ENCODE results near the gene AIFM2.
"Not testable (repeated sequence)": the region's sequence is repeated elsewhere in the genome, so short reads cannot be mapped to it uniquely, and the experiment has no call there.

The AIFM2 gene

GRCh38 chr10:70145666-70146488, 13.3 kb upstream of the AIFM2 start:
- DNase-seq = no peak

- DNase-seq = no peak
Measured at GRCh38 chr10:70145166-70145665, 12.6 kb upstream of the AIFM2 start.

GRCh38 chr10:70144372-70145110, 11.9 kb upstream of the AIFM2 start:
- no peak for DNase-seq

- no peak for DNase-seq
Measured at GRCh38 chr10:70142555-70142954, 9.9 kb upstream of the AIFM2 start.

GRCh38 chr10:70140297-70140696, 7.7 kb upstream of the AIFM2 start:
- DNase-seq = no peak

GRCh38 chr10:70139997-70140250, 7.3 kb upstream of the AIFM2 start:
- DNase-seq = no peak

GRCh38 chr10:70139151-70139996, 6.7 kb upstream of the AIFM2 start:
- DNase-seq = no peak

- DNase-seq = no peak
Measured at GRCh38 chr10:70137927-70138883, 5.6 kb upstream of the AIFM2 start.

- no peak for DNase-seq
Measured at GRCh38 chr10:70137135-70137534, 4.5 kb upstream of the AIFM2 start.

GRCh38 chr10:70135684-70136083, 3.1 kb upstream of the AIFM2 start:
- no peak for DNase-seq

- no peak for DNase-seq
Measured at GRCh38 chr10:70135046-70135445, 2.4 kb upstream of the AIFM2 start.

GRCh38 chr10:70131560-70131937, 1.1 kb downstream of the AIFM2 start:
- DNase-seq = no peak

GRCh38 chr10:70130878-70131559, 1.6 kb downstream of the AIFM2 start:
- no peak for DNase-seq

GRCh38 chr10:70126700-70127395, 5.8 kb downstream of the AIFM2 start:
- no peak for DNase-seq

- no peak for DNase-seq
Measured at GRCh38 chr10:70125918-70126552, 6.6 kb downstream of the AIFM2 start.

GRCh38 chr10:70124918-70125317, 7.7 kb downstream of the AIFM2 start:
- DNase-seq = no peak

GRCh38 chr10:70124415-70124814, 8.2 kb downstream of the AIFM2 start:
- DNase-seq = no peak

- DNase-seq = no peak
Measured at GRCh38 chr10:70123817-70124216, 8.8 kb downstream of the AIFM2 start.

- not testable (repeated sequence) for DNase-seq
Measured at GRCh38 chr10:70123166-70123565, 9.5 kb downstream of the AIFM2 start.

GRCh38 chr10:70122742-70123141, 9.9 kb downstream of the AIFM2 start:
- DNase-seq = no peak
